HG02610 (cell line): Measurements from ENCODE around the gene C5.
"Not testable (repeated sequence)": the region's sequence is repeated elsewhere in the genome, so short reads cannot be mapped to it uniquely, and the experiment has no call there.

Experiments used
- ATAC-seq: cut with Tn5 transposase; IDR thresholded peaks from one replicate; pipeline ENCODE4 v1.9.1; 2021; ENCODE audit warnings: mild to moderate bottlenecking, moderate library complexity; ENCODE audit not compliant: unreplicated experiment

Gene C5

GRCh38 chr9:120983259-120983837 lies 66.7 kb downstream of the C5 start:
- peak; percentile 64 for ATAC-seq

DNA sequence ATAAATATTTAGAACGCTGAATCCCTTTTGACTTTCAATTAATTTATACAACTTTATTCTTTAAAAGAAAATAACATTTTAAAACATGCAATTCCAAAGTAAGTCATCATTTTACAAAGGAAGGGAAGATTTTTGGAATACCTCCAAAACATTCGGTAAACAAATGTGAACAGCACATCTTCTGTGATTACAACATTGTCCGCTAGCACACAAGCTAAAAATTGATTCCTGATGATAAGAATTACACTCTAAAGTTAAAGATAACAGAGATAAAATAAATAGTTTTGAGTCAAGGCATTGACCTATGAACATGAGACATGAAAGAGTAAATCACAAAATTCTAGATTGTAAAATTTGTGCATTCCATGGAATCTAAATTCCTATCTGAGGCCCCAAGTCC lies 67.2 kb downstream of the C5 start:
- ATAC-seq = no peak

DNA sequence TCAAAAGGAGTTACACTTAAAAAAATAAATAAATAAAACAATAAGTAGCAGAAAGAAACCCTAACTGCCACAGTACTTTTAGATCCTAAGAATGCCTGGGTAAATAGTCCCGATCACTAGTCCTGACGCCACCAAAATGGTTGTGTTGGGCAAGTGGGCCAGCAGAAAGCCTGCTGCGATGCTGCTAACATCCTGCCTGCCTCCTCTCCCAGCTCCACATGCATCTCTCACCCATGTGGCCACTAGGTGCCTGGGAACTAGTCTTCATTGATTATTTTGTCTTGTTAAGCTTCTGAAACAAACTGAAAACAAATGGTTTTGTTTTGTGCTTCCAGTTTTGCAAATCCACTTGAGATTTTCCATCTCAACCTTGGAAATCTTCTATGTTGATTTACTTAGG lies 69.1 kb downstream of the C5 start:
- no peak for ATAC-seq

- no peak for ATAC-seq
These were observed 70.3 kb downstream of the C5 start for GRCh38 chr9:120979797-120980196.

GRCh38 chr9:120978987-120979386 lies 71.1 kb downstream of the C5 start:
- ATAC-seq = no peak

- no peak for ATAC-seq
These were observed 72.8 kb downstream of the C5 start for GRCh38 chr9:120977321-120977720.

GRCh38 chr9:120974921-120975320 lies 75.2 kb downstream of the C5 start:
- no peak for ATAC-seq

DNA sequence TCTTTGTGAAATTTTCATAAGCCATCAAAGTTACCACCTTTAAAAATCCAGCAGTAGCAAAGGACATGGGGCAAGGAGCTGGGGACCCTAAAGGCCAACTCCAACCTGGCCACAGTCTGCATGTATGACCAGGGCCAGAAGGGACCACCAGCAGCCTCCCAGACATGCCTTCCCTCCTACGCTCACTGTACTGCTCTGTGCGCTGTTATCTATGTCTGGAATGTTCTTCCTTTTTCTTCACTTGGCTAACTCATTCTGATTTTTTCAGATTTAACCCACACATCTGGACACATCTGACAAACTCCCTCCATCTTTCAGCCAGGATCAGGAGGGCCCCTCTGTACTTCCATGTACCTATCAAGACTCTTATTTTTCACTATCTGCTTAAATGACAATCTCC lies 75.9 kb downstream of the C5 start:
- ATAC-seq = no peak

DNA sequence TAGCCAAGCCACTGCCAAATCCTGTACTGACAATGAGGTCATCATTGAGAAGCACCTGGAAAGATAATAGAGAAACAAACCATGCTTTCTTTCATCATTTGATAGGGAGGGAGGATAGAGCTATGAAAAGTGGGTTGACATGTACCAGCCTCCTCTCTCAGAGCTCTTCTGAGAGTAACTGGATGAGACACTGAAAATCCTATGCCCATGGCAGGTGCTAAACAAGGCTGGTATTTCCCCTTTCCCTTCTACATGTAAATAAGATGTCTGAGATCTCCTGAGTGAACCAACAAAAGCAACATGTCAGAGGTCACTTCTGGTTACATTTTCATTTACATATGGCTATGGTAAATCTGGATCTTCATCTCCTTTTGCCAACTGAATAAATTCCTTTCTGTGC lies 78.1 kb downstream of the C5 start:
- no peak for ATAC-seq

DNA sequence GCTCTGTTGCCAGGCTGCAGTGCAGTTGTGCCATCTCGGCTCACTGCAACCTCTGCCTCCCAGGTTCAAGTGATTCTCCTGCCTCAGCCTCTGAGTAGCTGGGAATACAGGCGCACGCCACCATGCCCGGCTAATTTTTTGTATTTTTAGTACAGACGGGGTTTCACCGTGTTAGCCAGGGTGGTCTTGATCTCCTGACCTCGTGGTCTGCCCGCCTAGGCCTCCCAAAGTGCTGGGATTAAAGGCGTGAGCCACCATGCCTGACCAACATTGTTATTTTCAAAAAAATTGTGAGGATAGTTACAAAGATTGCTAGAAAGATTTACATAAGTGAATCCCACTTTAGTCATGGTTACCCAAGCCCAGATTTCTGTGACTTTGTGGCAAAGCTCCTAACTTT lies 78.6 kb downstream of the C5 start:
- ATAC-seq = not testable (repeated sequence)

- no peak for ATAC-seq
These were observed 79.8 kb downstream of the C5 start for GRCh38 chr9:120970244-120970643.

GRCh38 chr9:120966013-120966369 lies 84.1 kb downstream of the C5 start:
- no peak for ATAC-seq

DNA sequence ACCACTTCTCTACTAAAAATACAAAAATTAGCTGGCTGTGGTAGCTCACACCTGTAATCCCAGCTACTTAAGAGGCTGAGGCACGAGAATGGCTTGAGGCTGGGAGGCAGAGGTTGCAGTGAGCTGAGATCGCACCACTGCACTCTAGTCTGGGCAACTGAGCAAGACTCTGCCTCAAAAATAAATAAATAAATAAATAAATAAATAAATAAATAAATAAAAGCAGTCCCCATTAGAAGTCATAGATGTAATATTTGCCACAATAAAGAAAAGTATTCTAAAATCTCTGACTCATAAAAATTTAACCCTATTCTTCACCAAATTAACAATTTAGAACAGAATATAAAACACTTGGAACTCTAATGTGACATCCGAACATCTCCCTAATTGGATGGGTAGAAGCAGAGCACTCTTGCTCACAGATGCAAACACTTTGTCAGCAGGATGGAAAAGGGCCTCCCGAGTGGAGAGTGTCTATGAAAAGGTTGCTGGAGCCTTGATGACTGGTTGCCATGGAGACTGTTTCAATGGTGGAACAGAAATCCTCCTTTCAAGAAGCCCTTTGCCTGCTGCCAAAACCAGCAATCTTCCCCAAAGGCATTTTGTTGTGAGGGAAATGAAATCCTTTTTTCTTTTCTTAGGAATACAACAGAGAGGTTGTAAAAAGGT lies 84.6 kb downstream of the C5 start:
- ATAC-seq = no peak

GRCh38 chr9:120961936-120962335 lies 88.1 kb downstream of the C5 start:
- ATAC-seq = no peak

- ATAC-seq = no peak
These were observed 90.1 kb downstream of the C5 start for GRCh38 chr9:120960001-120960400.

GRCh38 chr9:120956862-120957261 lies 93.2 kb downstream of the C5 start:
- no peak for ATAC-seq

DNA sequence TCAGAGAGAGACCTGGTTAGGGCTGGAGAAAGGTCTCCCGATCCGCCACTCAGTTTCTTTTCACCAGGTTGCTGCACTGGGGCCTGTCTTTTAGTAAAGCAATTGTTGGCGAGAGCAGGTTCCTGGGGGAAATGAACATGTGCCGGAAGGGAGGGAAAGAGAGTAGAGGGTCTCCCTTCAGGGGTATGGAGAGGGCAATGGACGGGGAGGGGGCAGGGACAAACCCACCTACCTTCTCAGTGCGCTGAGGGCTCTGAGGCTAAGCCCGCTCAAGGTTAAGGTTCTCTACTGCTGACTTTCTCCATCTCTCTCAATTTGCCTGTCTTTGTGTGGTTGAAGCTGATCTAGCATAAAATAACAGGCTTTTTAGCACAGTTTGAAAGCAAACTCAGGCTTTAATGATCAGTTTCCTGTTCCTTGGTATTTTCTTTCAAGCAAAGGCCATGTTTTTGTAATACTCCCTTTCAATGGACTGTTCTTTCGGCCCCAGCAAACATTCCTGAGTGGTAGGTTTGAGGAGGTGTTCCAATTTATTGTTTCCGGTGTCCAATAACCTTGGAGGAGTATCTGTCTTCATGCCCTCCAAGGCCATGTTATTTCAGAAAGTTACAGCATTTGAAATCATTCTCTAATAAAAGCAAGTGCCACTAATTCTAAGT lies 98.0 kb downstream of the C5 start:
- no peak for ATAC-seq

- ATAC-seq = no peak
These were observed 99.4 kb downstream of the C5 start for GRCh38 chr9:120950421-120951388.

GRCh38 chr9:120949290-120949689 lies 100.8 kb downstream of the C5 start:
- no peak for ATAC-seq

- no peak for ATAC-seq
These were observed 101.3 kb downstream of the C5 start for GRCh38 chr9:120948824-120949223.

- no peak for ATAC-seq
These were observed 102.9 kb downstream of the C5 start for GRCh38 chr9:120947222-120947621.
